GM12865 (cell line): ENCODE data around the gene CDC42BPA.

Source experiments
- DNase-seq: peaks from one replicate; pipeline ENCODE4 v3.0.0; 2010; ENCODE audit warnings: low read depth
- H3K4me3 ChIP-seq: 2 replicates; pipeline ENCODE4 v1.5.1; 2011; ENCODE audit warnings: mild to moderate bottlenecking, low read depth, low read length, control low read depth
- CTCF ChIP-seq: IDR thresholded peaks from 2 replicates; pipeline ENCODE4 v1.5.1; 2011; ENCODE audit warnings: low read length, control low read depth, low read depth, inconsistent platforms; ENCODE audit not compliant: insufficient read depth; ENCODE audit errors: missing control alignments

CDC42BPA gene

GRCh38 chr1:227072991-227073390 is 245.3 kb downstream of the CDC42BPA start:
- DNase-seq, result peak; percentile 2
- no peak for TF ChIP-seq CTCF
- no peak overlapping the region for H3K4me3 ChIP-seq

GRCh38 chr1:227071895-227072587 is 246.3 kb downstream of the CDC42BPA start:
- no peak overlapping the region for H3K4me3 ChIP-seq
- no peak for DNase-seq
- no peak for TF ChIP-seq CTCF

- no peak for TF ChIP-seq CTCF
- H3K4me3 ChIP-seq, result no peak overlapping the region
- DNase-seq, result no peak
Measured at GRCh38 chr1:227070638-227071285, 247.5 kb downstream of the CDC42BPA start.

GRCh38 chr1:227069490-227069889 is 248.8 kb downstream of the CDC42BPA start:
- no peak overlapping the region for H3K4me3 ChIP-seq
- TF ChIP-seq CTCF, result no peak
- DNase-seq, result no peak

- no peak for DNase-seq
- no peak overlapping the region for H3K4me3 ChIP-seq
- TF ChIP-seq CTCF, result no peak
Measured at GRCh38 chr1:227068883-227069282, 249.4 kb downstream of the CDC42BPA start.

GRCh38 chr1:227066999-227067398 is 251.3 kb downstream of the CDC42BPA start:
- H3K4me3 ChIP-seq, result no peak overlapping the region
- no peak for DNase-seq
- TF ChIP-seq CTCF, result no peak

GRCh38 chr1:227065311-227065710 is 253.0 kb downstream of the CDC42BPA start:
- no peak for DNase-seq
- no peak for TF ChIP-seq CTCF
- no peak overlapping the region for H3K4me3 ChIP-seq
